H9 (cell line): ENCODE measurements around the gene OR5I1. TPM values are rescaled to one million over a fixed set of nuclear protein-coding genes. Genes with fewer than 3 reads are reported as not detected.

ENCODE experiments used
- DNase-seq: peaks from one replicate; pipeline ENCODE4 v3.0.0-alpha.2; 2017
- H2AFZ ChIP-seq: one replicate; pipeline ENCODE4 v1.6.1; 2013; ENCODE audit warnings: mild to moderate bottlenecking, low read length, control low read depth, moderate library complexity
- H2AK5ac ChIP-seq: 2 replicates; pipeline ENCODE4 v1.6.1; 2013; ENCODE audit warnings: low read length, control low read depth, mixed read lengths; ENCODE audit not compliant: insufficient read length
- H2BK120ac ChIP-seq: one replicate; pipeline ENCODE4 v1.6.1; 2013; ENCODE audit warnings: low read depth, mild to moderate bottlenecking, low read length, control low read depth, inconsistent platforms; ENCODE audit not compliant: poor library complexity, severe bottlenecking
- H2BK12ac ChIP-seq: 2 replicates; pipeline ENCODE4 v1.6.1; 2013; ENCODE audit warnings: low read length, control low read depth, mixed read lengths, low read depth; ENCODE audit not compliant: insufficient read length
- H2BK15ac ChIP-seq: 2 replicates; pipeline ENCODE4 v1.6.1; 2013; ENCODE audit warnings: low read depth, low read length, control low read depth
- H2BK20ac ChIP-seq: one replicate; pipeline ENCODE4 v1.6.1; 2013; ENCODE audit warnings: low read depth, mild to moderate bottlenecking, low read length, control low read depth, inconsistent platforms; ENCODE audit not compliant: poor library complexity, severe bottlenecking
- H2BK5ac ChIP-seq: 2 replicates; pipeline ENCODE4 v1.6.1; 2013; ENCODE audit warnings: low read length, control low read depth, mixed read lengths; ENCODE audit not compliant: insufficient read length
- H3K14ac ChIP-seq: 2 replicates; pipeline ENCODE4 v1.6.1; 2013; ENCODE audit warnings: low read length, control low read depth; ENCODE audit not compliant: insufficient read depth
- H3K18ac ChIP-seq: 2 replicates; pipeline ENCODE4 v1.6.1; 2013; ENCODE audit warnings: low read depth, mild to moderate bottlenecking, mixed read lengths, low read length, control low read depth; ENCODE audit not compliant: insufficient read length
- H3K23ac ChIP-seq: 2 replicates; pipeline ENCODE4 v1.6.1; 2013; ENCODE audit warnings: low read length, control low read depth, mixed read lengths, low read depth; ENCODE audit not compliant: insufficient read length
- H3K23me2 ChIP-seq: 2 replicates; pipeline ENCODE4 v1.6.1; 2013; ENCODE audit warnings: low read depth, mild to moderate bottlenecking, mixed read lengths, low read length, control low read depth; ENCODE audit not compliant: insufficient read length, poor library complexity, severe bottlenecking
- H3K27ac ChIP-seq: 2 replicates; pipeline ENCODE4 v1.5.1; 2013; ENCODE audit warnings: low read length, control low read depth, mixed read lengths, low read depth; ENCODE audit not compliant: insufficient read length
- H3K27me3 ChIP-seq: 2 replicates; pipeline ENCODE4 v1.6.1; 2013; ENCODE audit warnings: low read length, control low read depth, inconsistent platforms; ENCODE audit not compliant: insufficient read depth
- H3K4ac ChIP-seq: 2 replicates; pipeline ENCODE4 v1.6.1; 2013; ENCODE audit warnings: low read depth, mild to moderate bottlenecking, control low read depth, inconsistent platforms, low read length, moderate library complexity
- H3K4me1 ChIP-seq: 2 replicates; pipeline ENCODE4 v1.6.1; 2013; ENCODE audit warnings: low read length, control low read depth, inconsistent platforms; ENCODE audit not compliant: insufficient read depth
- H3K4me2 ChIP-seq: 2 replicates; pipeline ENCODE4 v1.6.1; 2013; ENCODE audit warnings: low read length, control low read depth, mixed read lengths; ENCODE audit not compliant: insufficient read length, insufficient read depth
- H3K56ac ChIP-seq: 2 replicates; pipeline ENCODE4 v1.6.1; 2013; ENCODE audit warnings: low read depth, mild to moderate bottlenecking, mixed read lengths, low read length, control low read depth; ENCODE audit not compliant: insufficient read length
- H3K79me1 ChIP-seq: 2 replicates; pipeline ENCODE4 v1.6.1; 2013; ENCODE audit warnings: low read depth, mild to moderate bottlenecking, moderate library complexity, low read length, control low read depth, inconsistent platforms; ENCODE audit not compliant: insufficient read depth, poor library complexity, severe bottlenecking
- H3K79me2 ChIP-seq: 2 replicates; pipeline ENCODE4 v1.6.1; 2013; ENCODE audit warnings: low read length, control low read depth, inconsistent platforms; ENCODE audit not compliant: insufficient read depth
- H3K9ac ChIP-seq: 2 replicates; pipeline ENCODE4 v1.6.1; 2013; ENCODE audit warnings: low read length, control low read depth, mixed read lengths; ENCODE audit not compliant: insufficient read length; ENCODE audit errors: extremely low read depth
- H3K9me3 ChIP-seq: one replicate; pipeline ENCODE4 v1.6.1; 2013; ENCODE audit warnings: low read depth, low read length, inconsistent platforms; ENCODE audit not compliant: control insufficient read depth
- H3T11ph ChIP-seq: one replicate; pipeline ENCODE4 v1.6.1; 2013; ENCODE audit warnings: mild to moderate bottlenecking, low read length, control low read depth, inconsistent platforms
- H4K20me1 ChIP-seq: one replicate; pipeline ENCODE4 v1.6.1; 2013; ENCODE audit not compliant: control insufficient read depth, insufficient read length, insufficient read depth
- H4K5ac ChIP-seq: 2 replicates; pipeline ENCODE4 v1.6.1; 2013; ENCODE audit warnings: low read depth, mild to moderate bottlenecking, mixed read lengths, low read length, control low read depth; ENCODE audit not compliant: insufficient read length
- H4K8ac ChIP-seq: replicated peaks from 2 replicates; pipeline ENCODE4 v1.6.1; 2013; ENCODE audit warnings: low read length, control low read depth, mixed read lengths, low read depth; ENCODE audit not compliant: insufficient read length
- H4K91ac ChIP-seq: 2 replicates; pipeline ENCODE4 v1.6.1; 2013; ENCODE audit warnings: low read depth, mild to moderate bottlenecking, moderate library complexity, mixed read lengths, low read length, control low read depth; ENCODE audit not compliant: insufficient read length
- H3K27ac Mint-ChIP-seq, 3 experiments: 2 replicates in 2 of 3; 3 replicates in 1 of 3; pipeline ENCODE4 v1.8.0; 2020 to 2021; ENCODE audit warnings: mixed read lengths in 3 of 3, mild to moderate bottlenecking in 1 of 3, moderate library complexity in 1 of 3
- H3K27me3 Mint-ChIP-seq: 2 replicates; pipeline ENCODE4 v1.8.0; 2021; ENCODE audit warnings: low read depth, mild to moderate bottlenecking, moderate library complexity, mixed read lengths
- H3K36me3 Mint-ChIP-seq, 3 experiments: 2 replicates in 2 of 3; 3 replicates in 1 of 3; pipeline ENCODE4 v1.8.0; 2020 to 2021; ENCODE audit warnings: low read depth in 3 of 3, mixed read lengths in 3 of 3; ENCODE audit not compliant: insufficient read depth in 1 of 3
- H3K4me1 Mint-ChIP-seq, 2 experiments: 2 replicates each; pipeline ENCODE4 v1.8.0; 2020; ENCODE audit warnings: mixed read lengths in 2 of 2
- H3K4me3 Mint-ChIP-seq, 2 experiments: 2 replicates in 1 of 2; 3 replicates in 1 of 2; pipeline ENCODE4 v1.8.0; 2020 to 2021; ENCODE audit warnings: mild to moderate bottlenecking in 2 of 2, mixed read lengths in 2 of 2, moderate library complexity in 1 of 2
- H3K9me3 Mint-ChIP-seq, 2 experiments: 2 replicates in 1 of 2; 3 replicates in 1 of 2; pipeline ENCODE4 v1.8.0; 2020; ENCODE audit warnings: mild to moderate bottlenecking in 2 of 2, mixed read lengths in 2 of 2, moderate library complexity in 1 of 2
- WGBS: extraction: QIAGEN DNeasy Blood & Tissue Kit; methylation state at CpG from one replicate; pipeline ENCODE4 v1.1.7; 2013; ENCODE audit warnings: missing lambda C conversion rate, low lambda C conversion rate, mixed read lengths; ENCODE audit not compliant: insufficient read length; ENCODE audit errors: extremely low coverage; 5-methylcytosine and 5-hydroxymethylcytosine counted together
- total RNA-seq: library from RNA; stranded (reverse); gene quantifications from 2 replicates; pipeline ENCODE4 v1.2.1, GENCODE V29; 2021
- TF ChIP-seq, protein P1 (sequence below): fragments of 200-600 bp; sonication (generic); conservative IDR thresholded peaks from 3 replicates; pipeline ENCODE4 v1.8.0; 2021; ENCODE audit warnings: antibody characterized with exemption, mild to moderate bottlenecking

The OR5I1 gene
- total RNA-seq, 1 experiment from 2014 or later = not detected

- no peaks in the 10 kb centered on the region for H3K27me3 ChIP-seq
- no peak overlapping the region for H4K8ac ChIP-seq
- no peak overlapping the region for H2BK12ac ChIP-seq
- no CpG with 5 or more reads among the region's 2 CpGs for WGBS
- no peaks in the 10 kb centered on the region for H4K20me1 ChIP-seq
- H3K18ac ChIP-seq = no peak overlapping the region
- no peak overlapping the region for H4K91ac ChIP-seq
- no peaks in the 10 kb centered on the region; a peak in 1 of 7 replicates for H3K36me3 Mint-ChIP-seq
- H3K4me3 Mint-ChIP-seq = no peak overlapping the region
- no peak overlapping the region for H3K4ac ChIP-seq
- no peak overlapping the region for H2BK5ac ChIP-seq
- no peaks in the 10 kb centered on the region; a peak in 1 of 4 replicates for H3K4me1 Mint-ChIP-seq
- H3K79me1 ChIP-seq = no peaks in the 10 kb centered on the region
- no peak overlapping the region for H2AK5ac ChIP-seq
- no peak overlapping the region for H2AFZ ChIP-seq
- H3K9me3 Mint-ChIP-seq = peaks cover 0 to 9% of the 10 kb centered on the region in 2 experiments; a peak in 3 of 5 replicates
- no peak overlapping the region for H3K56ac ChIP-seq
- H3K14ac ChIP-seq = no peak overlapping the region
- no peak overlapping the region for H3T11ph ChIP-seq
- H2BK120ac ChIP-seq = no peak overlapping the region
- no peak overlapping the region for H3K27ac Mint-ChIP-seq
- H3K9me3 ChIP-seq = no peaks in the 10 kb centered on the region
- no peak overlapping the region for H2BK15ac ChIP-seq
- no peaks in the 10 kb centered on the region for H3K27me3 Mint-ChIP-seq
- no peak overlapping the region for H3K4me2 ChIP-seq
- H3K23me2 ChIP-seq = no peaks in the 10 kb centered on the region
- no peak overlapping the region for H2BK20ac ChIP-seq
- DNase-seq = no peak
- H4K5ac ChIP-seq = no peak overlapping the region
- TF ChIP-seq, protein P1, sequence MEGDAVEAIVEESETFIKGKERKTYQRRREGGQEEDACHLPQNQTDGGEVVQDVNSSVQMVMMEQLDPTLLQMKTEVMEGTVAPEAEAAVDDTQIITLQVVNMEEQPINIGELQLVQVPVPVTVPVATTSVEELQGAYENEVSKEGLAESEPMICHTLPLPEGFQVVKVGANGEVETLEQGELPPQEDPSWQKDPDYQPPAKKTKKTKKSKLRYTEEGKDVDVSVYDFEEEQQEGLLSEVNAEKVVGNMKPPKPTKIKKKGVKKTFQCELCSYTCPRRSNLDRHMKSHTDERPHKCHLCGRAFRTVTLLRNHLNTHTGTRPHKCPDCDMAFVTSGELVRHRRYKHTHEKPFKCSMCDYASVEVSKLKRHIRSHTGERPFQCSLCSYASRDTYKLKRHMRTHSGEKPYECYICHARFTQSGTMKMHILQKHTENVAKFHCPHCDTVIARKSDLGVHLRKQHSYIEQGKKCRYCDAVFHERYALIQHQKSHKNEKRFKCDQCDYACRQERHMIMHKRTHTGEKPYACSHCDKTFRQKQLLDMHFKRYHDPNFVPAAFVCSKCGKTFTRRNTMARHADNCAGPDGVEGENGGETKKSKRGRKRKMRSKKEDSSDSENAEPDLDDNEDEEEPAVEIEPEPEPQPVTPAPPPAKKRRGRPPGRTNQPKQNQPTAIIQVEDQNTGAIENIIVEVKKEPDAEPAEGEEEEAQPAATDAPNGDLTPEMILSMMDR = no peak
- no peak overlapping the region for H3K27ac ChIP-seq
- no peak overlapping the region for H3K9ac ChIP-seq
- no peaks in the 10 kb centered on the region; the same call in 1 of the 2 replicates for H3K4me1 ChIP-seq
- no peak overlapping the region for H3K23ac ChIP-seq
- no peaks in the 10 kb centered on the region for H3K79me2 ChIP-seq
These were observed 30.2 kb upstream of the OR5I1 start for GRCh38 chr11:55966391-55966790.
